Gastrocnemius medialis (tissue), 4 donors: ENCODE results near the gene LPIN3. TPM values are rescaled to one million over a fixed set of nuclear protein-coding genes. Genes with fewer than 3 reads are reported as not detected.

Experiments used
- ATAC-seq, 2 donors: fragments of 150-250 bp; one replicate each; pipeline ENCODE4 v1.9.1; 2016
- DNase-seq, 2 donors: peaks; one replicate each; pipeline ENCODE4 v3.0.0-alpha.2; 2019
- H3K27ac ChIP-seq, 4 donors: fragments of 200-600 bp; sonication (generic); 1 replicate in 1 of 4; 2 replicates in 3 of 4; pipeline ENCODE4 v1.5.1; 2016 to 2018; ENCODE audit warnings: mild to moderate bottlenecking in 2 of 4, moderate library complexity in 1 of 4
- H3K27me3 ChIP-seq, 3 donors: fragments of 200-600 bp; sonication (generic) in 2 of 3; 1 replicate in 1 of 3; 2 replicates in 2 of 3; pipeline versions ENCODE4 v1.5.1 to v1.6.0; 2016 to 2019; ENCODE audit warnings: mild to moderate bottlenecking in 1 of 3, moderate library complexity in 1 of 3
- H3K36me3 ChIP-seq, 2 donors: fragments of 200-600 bp; sonication (generic) in 1 of 2; one replicate each; pipeline ENCODE4 v1.5.1; 2017 to 2018
- H3K4me1 ChIP-seq, 2 donors: fragments of 200-600 bp; sonication (generic) in 1 of 2; one replicate each; pipeline ENCODE4 v1.5.1; 2016 to 2017; ENCODE audit warnings: mild to moderate bottlenecking in 2 of 2
- H3K4me3 ChIP-seq, 4 donors: fragments of 200-600 bp; sonication (generic) in 3 of 4; 1 replicate in 1 of 4; 2 replicates in 3 of 4; pipeline ENCODE4 v1.5.1; 2016 to 2019; ENCODE audit warnings: mild to moderate bottlenecking in 2 of 4
- H3K9me3 ChIP-seq, 3 donors: fragments of 200-600 bp; sonication (generic) in 2 of 3; 1 replicate in 1 of 3; 2 replicates in 2 of 3; pipeline ENCODE4 v1.5.1; 2016 to 2019
- POLR2A ChIP-seq, 2 donors: fragments of 450-650 bp; IDR thresholded peaks; one replicate each; pipeline ENCODE4 v1.6.1; 2017; ENCODE audit warnings: antibody characterized with exemption in 2 of 2, mild to moderate bottlenecking in 2 of 2, moderate library complexity in 2 of 2
- in situ Hi-C, 4 donors: fragments of 200-750 bp; cut with MboI; loops; one replicate each; pipeline versions ENCODE4 v1.15.0 to v1.8.0; 2017; ENCODE audit warnings: low sequenced_read_pairs in 4 of 4
- intact Hi-C: fragments of 100-400 bp; cut with DNase I; formaldehyde crosslinking; loops from one replicate; pipeline ENCODE4 v1.15.1; 2023; ENCODE audit warnings: low total_unique reads
- total RNA-seq, 4 donors: library from RNA; depleted of rRNA; stranded (reverse); fragments of >200 nt; gene quantifications; one replicate each; pipeline versions ENCODE4 v1.1.0 to v1.2.3, GENCODE V29; 2016
- TF ChIP-seq, protein P1 (sequence below), 5 experiments: fragments of 450-650 bp in 3 of 5; fragments of 200-600 bp in 2 of 5; sonication (generic) in 2 of 5; IDR thresholded peaks in 4 of 5; conservative IDR thresholded peaks in 1 of 5; 1 replicate in 4 of 5; 2 replicates in 1 of 5; pipeline ENCODE4 v1.5.1; 2016 to 2019; ENCODE audit warnings: antibody characterized with exemption in 5 of 5, mild to moderate bottlenecking in 3 of 5, moderate library complexity in 3 of 5

LPIN3 gene
- total RNA-seq, 4 donors from 2014 or later, result 0.56 to 2.4 (median 1.1) TPM

DNA sequence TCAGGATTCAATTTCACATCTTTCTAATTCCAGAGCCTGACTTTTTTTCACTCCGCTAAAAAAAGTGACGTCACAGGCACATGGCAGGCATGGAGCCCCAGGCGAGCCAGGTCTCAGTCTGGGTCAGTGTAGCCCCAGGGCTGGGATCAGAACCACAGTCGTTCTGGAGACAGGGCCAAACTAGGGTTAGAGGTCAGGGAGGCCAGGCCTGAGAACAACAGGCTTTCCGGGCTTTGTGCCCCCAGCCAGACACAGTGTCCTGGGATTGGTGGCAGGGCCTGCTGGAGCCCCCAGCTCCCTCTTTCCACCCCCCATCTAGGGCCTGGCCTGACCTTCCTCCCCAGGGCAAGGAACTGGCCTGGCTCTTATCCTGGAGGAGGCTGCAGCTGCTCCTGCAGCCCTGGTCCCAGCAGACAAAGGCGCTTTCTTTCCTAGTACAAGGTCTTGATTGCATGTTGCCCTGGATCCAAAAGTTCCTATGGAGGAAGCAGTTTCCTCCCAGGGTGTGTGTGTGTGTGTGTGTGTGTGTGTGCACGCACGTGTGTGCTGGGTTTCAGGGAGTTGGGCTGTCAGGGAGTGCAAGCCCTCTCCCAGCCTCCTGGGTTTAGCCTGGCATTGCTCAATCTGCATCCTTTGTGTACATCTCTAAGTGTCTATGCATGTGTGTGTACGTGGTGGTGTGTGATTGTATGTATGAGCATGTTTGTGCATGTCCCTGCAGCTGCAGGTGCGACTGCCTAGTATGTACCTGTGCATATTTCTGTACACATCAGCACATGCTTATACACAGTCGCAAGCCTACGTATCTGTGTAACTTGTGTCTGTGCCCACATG lies 52.5 kb downstream of the LPIN3 start:
- TF ChIP-seq, protein P1, sequence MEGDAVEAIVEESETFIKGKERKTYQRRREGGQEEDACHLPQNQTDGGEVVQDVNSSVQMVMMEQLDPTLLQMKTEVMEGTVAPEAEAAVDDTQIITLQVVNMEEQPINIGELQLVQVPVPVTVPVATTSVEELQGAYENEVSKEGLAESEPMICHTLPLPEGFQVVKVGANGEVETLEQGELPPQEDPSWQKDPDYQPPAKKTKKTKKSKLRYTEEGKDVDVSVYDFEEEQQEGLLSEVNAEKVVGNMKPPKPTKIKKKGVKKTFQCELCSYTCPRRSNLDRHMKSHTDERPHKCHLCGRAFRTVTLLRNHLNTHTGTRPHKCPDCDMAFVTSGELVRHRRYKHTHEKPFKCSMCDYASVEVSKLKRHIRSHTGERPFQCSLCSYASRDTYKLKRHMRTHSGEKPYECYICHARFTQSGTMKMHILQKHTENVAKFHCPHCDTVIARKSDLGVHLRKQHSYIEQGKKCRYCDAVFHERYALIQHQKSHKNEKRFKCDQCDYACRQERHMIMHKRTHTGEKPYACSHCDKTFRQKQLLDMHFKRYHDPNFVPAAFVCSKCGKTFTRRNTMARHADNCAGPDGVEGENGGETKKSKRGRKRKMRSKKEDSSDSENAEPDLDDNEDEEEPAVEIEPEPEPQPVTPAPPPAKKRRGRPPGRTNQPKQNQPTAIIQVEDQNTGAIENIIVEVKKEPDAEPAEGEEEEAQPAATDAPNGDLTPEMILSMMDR (IDR thresholded peaks at IDR 0.05 in 4 of 5, conservative IDR thresholded peaks at IDR 0.05 in 1 of 5), result no peak
- no peak for TF ChIP-seq POLR2A (IDR thresholded peaks at IDR 0.05)
- no peak overlapping the region for H3K4me3 ChIP-seq
- ATAC-seq (peak; percentile 39 to 53), DNase-seq (no peak)
- intact Hi-C loops, result no loop called here
- H3K27ac ChIP-seq, result peak overlapping the region in 2 of 4 donors; percentile 12 to 38
- in situ Hi-C loops, result no loop called here
- no peaks in the 10 kb centered on the region for H3K27me3 ChIP-seq
- H3K36me3 ChIP-seq, result no peaks in the 10 kb centered on the region
- peaks cover 14 to 18% of the 10 kb centered on the region in 2 donors for H3K4me1 ChIP-seq
- no peaks in the 10 kb centered on the region for H3K9me3 ChIP-seq

DNA sequence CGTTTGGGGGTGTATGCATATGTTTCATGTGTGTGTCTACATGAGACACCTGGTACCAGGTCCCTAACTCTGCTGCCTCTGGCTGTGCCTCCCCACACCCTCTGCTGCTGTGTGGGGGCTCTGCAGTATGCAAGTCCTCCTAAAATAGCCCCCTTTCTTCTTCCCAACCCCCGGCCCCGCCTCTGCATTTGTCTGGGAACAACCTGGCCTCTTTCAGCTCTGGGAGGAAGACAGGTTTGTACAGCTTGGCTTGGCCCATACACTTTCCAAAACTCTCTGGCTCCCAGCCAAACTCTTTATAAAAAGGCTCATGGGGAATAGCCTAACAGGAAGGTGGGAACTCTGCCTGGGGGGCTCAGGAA lies 53.1 kb downstream of the LPIN3 start:
- ATAC-seq (no peak), DNase-seq (no peak)
- intact Hi-C loops (no loop called here), in situ Hi-C loops (no loop called here)
- Histone ChIP-seq H3K4me1 (peaks cover 14 to 18% of the 10 kb centered on the region in 2 donors), H3K27ac (no peak overlapping the region), H3K4me3 (no peak overlapping the region), H3K27me3 (no peaks in the 10 kb centered on the region), H3K9me3 (no peaks in the 10 kb centered on the region), H3K36me3 (no peaks in the 10 kb centered on the region)
- TF ChIP-seq, protein P1 (IDR thresholded peaks at IDR 0.05 in 4 of 5, conservative IDR thresholded peaks at IDR 0.05 in 1 of 5), result no peak
- TF ChIP-seq POLR2A (IDR thresholded peaks at IDR 0.05), result no peak

DNA sequence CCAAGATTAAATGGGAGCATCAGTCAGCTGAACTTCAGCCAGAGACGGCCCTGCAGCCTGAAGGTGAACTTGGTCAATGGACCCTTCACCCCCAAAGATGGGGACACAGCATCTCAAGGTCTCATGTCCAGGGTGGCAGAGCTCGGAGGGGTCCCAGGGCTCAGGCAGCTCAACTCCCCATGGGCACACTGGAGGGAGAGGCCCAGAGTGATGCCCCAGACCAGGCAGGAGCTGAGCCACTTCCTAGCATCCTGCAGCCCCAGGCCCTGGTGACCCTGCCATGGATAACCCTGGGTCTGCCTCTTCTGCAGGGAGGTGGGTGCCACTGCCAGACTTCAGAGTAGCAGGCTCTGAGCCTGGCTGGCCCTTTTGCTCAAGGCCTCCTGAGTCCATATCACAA lies 53.5 kb downstream of the LPIN3 start:
- intact Hi-C loops (no loop called here), in situ Hi-C loops (no loop called here)
- no peak for ATAC-seq
- H3K27ac ChIP-seq, result no peak overlapping the region
- H3K27me3 ChIP-seq, result no peaks in the 10 kb centered on the region
- no peaks in the 10 kb centered on the region for H3K36me3 ChIP-seq
- DNase-seq, result no peak
- no peaks in the 10 kb centered on the region for H3K9me3 ChIP-seq
- H3K4me1 ChIP-seq, result peaks cover 14 to 18% of the 10 kb centered on the region in 2 donors
- no peak for TF ChIP-seq POLR2A (IDR thresholded peaks at IDR 0.05)
- TF ChIP-seq, protein P1 (IDR thresholded peaks at IDR 0.05 in 4 of 5, conservative IDR thresholded peaks at IDR 0.05 in 1 of 5), result no peak
- no peak overlapping the region for H3K4me3 ChIP-seq

DNA sequence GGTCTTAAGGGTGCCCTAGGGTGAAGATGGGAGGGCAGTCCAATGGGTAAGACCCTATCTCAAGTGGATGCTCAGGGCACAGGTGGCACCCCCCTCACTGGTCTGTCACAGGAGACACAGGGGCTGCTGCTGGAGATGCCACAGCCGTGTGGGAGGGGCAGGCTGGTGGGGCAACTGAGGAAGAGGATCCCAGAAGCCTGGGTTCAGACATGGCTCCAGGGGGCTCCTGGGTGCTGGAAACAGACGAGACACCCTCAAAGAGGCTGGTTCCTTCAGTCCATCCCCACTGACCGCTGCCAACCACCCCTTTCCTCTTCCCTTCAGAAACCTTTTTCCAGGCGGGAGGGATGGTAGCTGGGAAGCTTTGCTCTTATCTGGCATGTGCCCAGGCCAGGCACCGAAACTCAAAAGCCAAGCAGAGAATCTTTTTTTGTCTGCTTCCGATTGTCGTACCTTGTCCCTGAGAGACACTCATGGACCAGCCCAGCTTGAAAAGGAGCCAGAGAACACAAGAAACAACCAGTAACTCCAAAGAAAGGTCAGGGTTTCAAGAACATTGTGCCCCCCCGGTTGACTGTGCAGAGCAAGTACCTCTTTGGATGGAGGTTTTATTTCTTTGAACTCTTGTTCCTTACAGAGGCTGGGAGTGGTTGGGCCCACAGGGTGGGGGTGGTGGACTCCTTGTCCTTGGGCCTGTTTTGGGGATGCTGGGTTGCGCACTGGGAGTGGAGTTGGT lies 54.5 kb downstream of the LPIN3 start:
- Histone ChIP-seq H3K36me3 (no peaks in the 10 kb centered on the region), H3K4me1 (peaks cover 14 to 18% of the 10 kb centered on the region in 2 donors), H3K27ac (no peak overlapping the region), H3K4me3 (no peak overlapping the region), H3K9me3 (no peaks in the 10 kb centered on the region), H3K27me3 (no peaks in the 10 kb centered on the region)
- in situ Hi-C loops, result no loop called here
- intact Hi-C loops, result no loop called here
- TF ChIP-seq POLR2A (IDR thresholded peaks at IDR 0.05), result no peak
- ATAC-seq, result peak in 1 of 2 donors; percentile 36
- no peak for DNase-seq
